Natural killer cell treated with Interleukin-12 subunit alpha and Interleukin-12 subunit beta and Interleukin-15 and Interleukin-18, amount 100 ng/mL, for 72 hours (primary cell): ENCODE data around the gene ZNF701. TPM values are rescaled to one million over a fixed set of nuclear protein-coding genes. Genes with fewer than 3 reads are reported as not detected.
"Not testable (repeated sequence)": the region's sequence is repeated elsewhere in the genome, so short reads cannot be mapped to it uniquely, and the experiment has no call there.

Source experiments
- ATAC-seq, 2 donors: fragments of 150-1000 bp; cut with Tn5 transposase in 1 of 2; sonication (Bioruptor Pico), chemical (Tn5 transposase) in 1 of 2; 2 replicates each; pipeline ENCODE4 v1.10.0; 2021
- DNase-seq: peaks from one replicate; pipeline ENCODE4 v3.0.0; 2022; ENCODE audit warnings: low spot score
- H3K27ac Mint-ChIP-seq, 2 donors: 1 replicate in 1 of 2; 2 replicates in 1 of 2; pipeline ENCODE4 v1.8.0; 2022; ENCODE audit warnings: mixed read lengths in 2 of 2, mild to moderate bottlenecking in 1 of 2, moderate library complexity in 1 of 2
- H3K27me3 Mint-ChIP-seq, 2 donors: 1 replicate in 1 of 2; 2 replicates in 1 of 2; pipeline ENCODE4 v1.8.0; 2022; ENCODE audit warnings: mixed read lengths in 2 of 2
- H3K36me3 Mint-ChIP-seq: one replicate; pipeline ENCODE4 v1.8.0; 2022; ENCODE audit warnings: mixed read lengths
- H3K4me1 Mint-ChIP-seq, 2 donors: 1 replicate in 1 of 2; 2 replicates in 1 of 2; pipeline ENCODE4 v1.8.0; 2022; ENCODE audit warnings: low read depth in 2 of 2, mixed read lengths in 2 of 2, mild to moderate bottlenecking in 1 of 2
- H3K4me3 Mint-ChIP-seq: one replicate; pipeline ENCODE4 v1.8.0; 2022; ENCODE audit warnings: mixed read lengths
- H3K9me3 Mint-ChIP-seq: 2 replicates; pipeline ENCODE4 v1.8.0; 2022; ENCODE audit warnings: mixed read lengths
- total RNA-seq, 2 donors: library from RNA; stranded (reverse); gene quantifications; one replicate each; pipeline ENCODE4 v1.2.3, GENCODE V29; 2022

ZNF701 gene
- total RNA-seq, 2 donors from 2014 or later: 30.7 to 33.4 TPM

DNA sequence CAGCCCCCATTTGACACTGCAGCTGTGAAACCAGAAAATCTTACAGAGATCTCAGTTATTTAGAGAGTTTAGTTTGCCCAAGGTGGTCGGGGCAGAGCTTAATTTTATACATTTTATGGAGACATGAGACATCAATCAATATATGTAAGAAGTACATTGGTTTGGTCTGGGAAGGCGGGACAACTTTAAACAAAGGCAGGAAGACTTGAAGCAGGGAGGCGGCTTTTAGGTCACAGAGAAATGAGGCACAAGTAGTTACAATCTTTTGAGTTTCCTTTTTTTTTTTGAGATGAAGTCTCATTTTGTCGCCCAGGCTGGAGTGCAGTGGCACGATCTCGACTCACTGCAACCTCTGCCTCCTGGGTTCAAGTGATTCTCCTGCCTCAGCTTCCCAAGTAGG, 27.5 kb upstream of the ZNF701 start:
- peaks cover 23 to 32% of the 10 kb centered on the region in 2 donors for H3K4me1 Mint-ChIP-seq
- not testable (repeated sequence) for DNase-seq, H3K27me3 Mint-ChIP-seq, H3K9me3 Mint-ChIP-seq
- ATAC-seq: peak in 1 of 2 donors; percentile 2
- peak overlapping the region; percentile 79 for H3K4me3 Mint-ChIP-seq
- peaks cover 33% of the 10 kb centered on the region for H3K36me3 Mint-ChIP-seq
- H3K27ac Mint-ChIP-seq: peak overlapping the region; percentile 75 to 96

DNA sequence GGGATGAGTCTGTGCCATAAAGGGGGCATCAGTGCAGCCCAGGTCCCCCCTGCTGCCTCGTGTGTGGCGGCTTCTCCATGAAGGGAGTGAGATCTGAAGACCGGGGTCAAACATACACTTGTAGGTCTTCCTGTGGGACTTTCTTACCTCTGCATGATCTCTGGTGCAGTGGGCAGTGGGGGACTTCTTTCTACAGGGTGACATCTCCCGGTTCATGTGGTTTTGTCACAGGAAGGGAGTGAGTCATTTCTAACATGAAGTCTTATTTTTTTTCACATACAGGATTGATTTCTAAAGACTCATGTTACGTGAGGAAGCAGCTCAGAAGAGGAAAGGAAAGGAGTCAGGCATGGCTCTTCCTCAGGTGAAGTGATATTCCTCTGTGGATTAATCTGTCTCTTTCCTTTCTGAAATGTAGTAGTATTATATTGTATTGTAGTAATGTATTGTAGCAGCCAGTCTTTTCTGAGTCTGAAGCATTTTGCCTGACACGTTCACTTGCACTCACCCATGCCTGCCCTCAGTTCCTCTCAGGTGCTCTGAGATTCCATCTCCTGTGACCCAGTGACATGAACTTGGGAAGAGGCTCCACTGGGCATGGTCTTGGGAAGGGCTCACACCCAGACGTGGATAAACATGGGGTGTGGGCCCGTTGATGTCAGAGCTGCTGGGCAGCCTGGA, 27.0 kb upstream of the ZNF701 start:
- ATAC-seq: peak; percentile 96 to 97
- H3K27ac Mint-ChIP-seq: peak overlapping the region; percentile 75 to 96
- H3K9me3 Mint-ChIP-seq: peaks cover 4% of the 10 kb centered on the region
- peak; percentile 85 for DNase-seq
- H3K4me3 Mint-ChIP-seq: peak overlapping the region; percentile 79
- peaks cover 23 to 32% of the 10 kb centered on the region in 2 donors for H3K4me1 Mint-ChIP-seq
- H3K36me3 Mint-ChIP-seq: peaks cover 36% of the 10 kb centered on the region
- no peaks in the 10 kb centered on the region for H3K27me3 Mint-ChIP-seq

DNA sequence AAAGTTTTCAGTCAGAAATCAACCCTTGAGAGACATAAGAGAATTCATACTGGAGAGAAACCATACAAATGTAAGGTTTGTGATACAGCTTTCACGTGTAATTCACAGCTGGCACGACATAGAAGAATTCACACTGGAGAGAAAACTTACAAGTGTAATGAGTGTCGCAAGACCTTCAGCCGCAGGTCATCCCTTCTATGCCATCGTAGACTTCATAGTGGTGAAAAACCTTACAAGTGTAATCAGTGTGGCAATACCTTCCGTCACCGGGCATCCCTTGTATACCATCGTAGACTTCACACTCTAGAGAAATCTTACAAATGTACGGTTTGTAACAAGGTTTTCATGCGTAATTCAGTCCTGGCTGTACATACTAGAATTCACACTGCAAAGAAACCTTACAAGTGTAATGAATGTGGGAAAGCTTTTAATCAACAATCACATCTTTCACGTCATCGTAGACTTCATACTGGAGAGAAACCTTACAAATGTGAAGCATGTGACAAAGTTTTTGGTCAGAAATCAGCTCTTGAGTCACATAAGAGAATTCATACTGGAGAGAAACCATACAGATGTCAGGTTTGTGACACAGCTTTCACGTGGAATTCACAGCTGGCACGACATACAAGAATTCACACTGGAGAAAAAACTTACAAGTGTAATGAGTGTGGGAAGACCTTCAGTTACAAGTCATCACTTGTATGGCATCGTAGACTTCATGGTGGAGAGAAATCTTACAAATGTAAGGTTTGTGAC, 15.7 kb upstream of the ZNF701 start:
- no peak overlapping the region for H3K4me3 Mint-ChIP-seq
- DNase-seq: no peak
- ATAC-seq: no peak
- no peaks in the 10 kb centered on the region for H3K27me3 Mint-ChIP-seq
- H3K27ac Mint-ChIP-seq: no peak overlapping the region
- peaks cover 30% of the 10 kb centered on the region for H3K9me3 Mint-ChIP-seq
- H3K36me3 Mint-ChIP-seq: peaks cover 62% of the 10 kb centered on the region
- peaks cover 6 to 7% of the 10 kb centered on the region in 2 donors for H3K4me1 Mint-ChIP-seq

DNA sequence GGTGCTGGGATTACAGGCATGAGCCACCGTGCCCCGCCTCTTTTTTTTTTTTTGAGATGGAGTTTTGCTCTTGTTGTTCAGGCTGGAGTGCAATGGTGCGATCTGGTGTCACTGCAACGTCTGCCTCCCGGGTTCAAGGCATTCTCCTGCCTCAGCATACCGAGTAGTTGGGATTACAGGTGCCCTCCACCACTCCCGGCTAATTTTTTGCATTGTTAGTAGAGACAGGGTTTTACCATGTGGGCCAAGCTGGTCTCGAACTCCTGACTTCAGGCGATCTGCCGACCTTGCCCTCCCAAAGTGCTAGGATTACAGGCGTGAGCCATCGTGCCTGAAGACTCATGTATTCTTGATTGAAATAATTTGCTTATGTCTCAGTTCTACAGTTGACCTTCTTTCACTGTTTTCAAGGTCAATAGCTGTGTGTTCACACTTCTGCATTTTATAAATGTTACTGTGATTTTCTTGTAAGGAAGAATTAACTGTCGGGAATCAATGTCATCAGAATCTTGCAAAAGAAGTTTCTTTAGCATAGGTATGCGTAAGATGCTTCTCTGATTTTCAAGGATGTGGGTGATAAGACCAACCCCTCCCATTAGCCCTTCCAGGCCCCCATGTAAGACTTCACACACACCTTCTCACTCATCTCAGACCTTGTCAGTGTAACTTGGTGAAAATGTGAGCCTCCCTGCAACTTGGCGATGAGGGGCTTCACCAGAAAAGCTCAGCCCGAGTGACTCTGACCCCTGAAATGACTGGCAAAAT, 12.7 kb upstream of the ZNF701 start:
- DNase-seq: no peak
- Mint-ChIP-seq H3K4me1 (peaks cover 0 to 4% of the 10 kb centered on the region in 2 donors), H3K27ac (no peak overlapping the region), H3K36me3 (peaks cover 73% of the 10 kb centered on the region), H3K4me3 (no peak overlapping the region), H3K9me3 (peaks cover 31% of the 10 kb centered on the region), H3K27me3 (no peaks in the 10 kb centered on the region)
- ATAC-seq: no peak

GRCh38 chr19:52558732-52559445, 11.2 kb upstream of the ZNF701 start:
- not testable (repeated sequence) for DNase-seq, H3K27ac Mint-ChIP-seq, H3K4me1 Mint-ChIP-seq, H3K27me3 Mint-ChIP-seq, H3K4me3 Mint-ChIP-seq, ATAC-seq
- H3K36me3 Mint-ChIP-seq: peaks cover 69% of the 10 kb centered on the region
- peaks cover 31% of the 10 kb centered on the region for H3K9me3 Mint-ChIP-seq

DNA sequence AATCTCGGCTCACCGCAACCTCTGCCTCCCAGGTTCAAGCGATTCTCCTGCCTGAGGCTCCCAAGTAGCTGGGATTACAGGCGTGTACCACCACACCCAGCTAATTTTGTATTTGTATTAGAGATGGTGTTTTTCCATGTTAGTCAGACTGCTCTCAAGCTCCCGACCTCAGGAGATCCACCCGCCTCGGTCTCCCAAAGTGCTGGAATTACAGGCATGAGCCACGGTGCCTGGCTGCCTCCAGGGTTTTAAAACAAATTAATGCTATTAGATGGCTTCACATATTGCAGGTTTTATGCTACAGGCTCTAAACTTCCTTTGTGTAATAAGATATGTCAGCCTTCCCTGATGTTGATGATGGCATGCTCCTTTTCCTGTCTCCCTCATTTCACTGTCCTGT, 8.5 kb upstream of the ZNF701 start:
- peaks cover 22% of the 10 kb centered on the region for H3K9me3 Mint-ChIP-seq
- H3K27me3 Mint-ChIP-seq, DNase-seq, ATAC-seq, H3K4me1 Mint-ChIP-seq, H3K27ac Mint-ChIP-seq, H3K4me3 Mint-ChIP-seq: not testable (repeated sequence)
- peaks cover 58% of the 10 kb centered on the region for H3K36me3 Mint-ChIP-seq

DNA sequence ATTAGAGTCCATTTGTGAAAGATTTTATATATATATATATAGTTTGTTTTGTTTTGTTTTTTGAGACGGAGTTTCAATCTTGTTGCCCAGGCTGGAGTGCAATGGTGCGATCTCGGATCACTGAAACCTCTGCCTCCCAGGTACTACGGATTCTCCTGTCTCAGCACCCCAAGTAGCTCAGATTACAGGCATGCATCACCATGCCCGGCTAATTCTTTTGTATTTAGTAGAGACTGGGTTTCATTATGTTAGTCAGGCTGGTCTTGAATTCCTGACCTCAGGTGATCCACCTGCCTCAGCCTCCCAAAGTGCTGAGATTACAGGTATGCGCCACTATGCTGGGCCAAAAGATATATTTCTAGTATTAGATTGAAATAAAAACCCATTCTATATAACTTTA, 4.0 kb upstream of the ZNF701 start:
- no peak overlapping the region for H3K27ac Mint-ChIP-seq
- peaks cover 13 to 15% of the 10 kb centered on the region in 2 donors for H3K4me1 Mint-ChIP-seq
- DNase-seq (no peak), ATAC-seq (no peak)
- peaks cover 38% of the 10 kb centered on the region for H3K36me3 Mint-ChIP-seq
- H3K9me3 Mint-ChIP-seq: peaks cover 20% of the 10 kb centered on the region
- no peaks in the 10 kb centered on the region for H3K27me3 Mint-ChIP-seq
- H3K4me3 Mint-ChIP-seq: no peak overlapping the region

- Mint-ChIP-seq H3K9me3 (peaks cover 20% of the 10 kb centered on the region), H3K4me3 (no peak overlapping the region), H3K27ac (no peak overlapping the region), H3K4me1 (peaks cover 18 to 20% of the 10 kb centered on the region in 2 donors), H3K36me3 (peaks cover 38% of the 10 kb centered on the region), H3K27me3 (no peaks in the 10 kb centered on the region)
- ATAC-seq (no peak), DNase-seq (no peak)
Observed at GRCh38 chr19:52566588-52566987, 3.5 kb upstream of the ZNF701 start.

- H3K4me1 Mint-ChIP-seq: peaks cover 26% of the 10 kb centered on the region in 2 donors
- no peak overlapping the region for H3K27ac Mint-ChIP-seq
- ATAC-seq (no peak), DNase-seq (no peak)
- H3K36me3 Mint-ChIP-seq: peaks cover 41% of the 10 kb centered on the region
- H3K9me3 Mint-ChIP-seq: peaks cover 19% of the 10 kb centered on the region
- H3K27me3 Mint-ChIP-seq: no peaks in the 10 kb centered on the region
- H3K4me3 Mint-ChIP-seq: no peak overlapping the region
Observed at GRCh38 chr19:52567921-52568320, 2.2 kb upstream of the ZNF701 start.

DNA sequence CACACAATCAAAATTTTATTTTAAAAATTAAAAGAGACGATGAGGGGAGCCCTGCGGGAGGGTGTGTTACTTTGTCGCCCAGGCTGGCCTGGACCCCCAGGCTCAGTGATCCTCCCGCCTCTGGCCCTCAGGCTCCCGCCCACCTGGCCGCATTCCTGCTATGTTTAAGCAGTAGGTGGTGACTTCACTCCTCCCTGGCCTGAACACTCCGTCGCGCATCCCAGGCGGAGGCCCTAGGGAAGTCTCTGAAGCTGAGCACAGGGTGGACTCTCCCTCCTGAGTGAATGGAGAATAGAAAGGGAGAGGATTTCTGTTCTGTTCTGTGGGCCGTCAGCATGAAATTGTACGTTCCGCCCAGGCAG, 468 bp upstream of the ZNF701 start:
- peak in 1 of 2 donors; percentile 0 for ATAC-seq
- H3K4me1 Mint-ChIP-seq: peaks cover 28 to 32% of the 10 kb centered on the region in 2 donors
- peaks cover 14% of the 10 kb centered on the region for H3K9me3 Mint-ChIP-seq
- peak overlapping the region in 1 of 2 donors; percentile 98 for H3K27ac Mint-ChIP-seq
- peak overlapping the region; percentile 98 for H3K4me3 Mint-ChIP-seq
- peaks cover 43% of the 10 kb centered on the region for H3K36me3 Mint-ChIP-seq
- not testable (repeated sequence) for DNase-seq, H3K27me3 Mint-ChIP-seq

GRCh38 chr19:52584736-52585440, 14.8 kb downstream of the ZNF701 start:
- Mint-ChIP-seq H3K4me3 (no peak overlapping the region), H3K36me3 (peaks cover 40% of the 10 kb centered on the region), H3K4me1 (peaks cover 0 to 7% of the 10 kb centered on the region in 2 donors), H3K27me3 (no peaks in the 10 kb centered on the region), H3K9me3 (peaks cover 14% of the 10 kb centered on the region), H3K27ac (no peak overlapping the region)
- DNase-seq (no peak), ATAC-seq (no peak)

- no peak for ATAC-seq
- H3K27me3 Mint-ChIP-seq: no peaks in the 10 kb centered on the region
- H3K4me1 Mint-ChIP-seq: peaks cover 0 to 10% of the 10 kb centered on the region in 2 donors
- no peak for DNase-seq
- no peak overlapping the region for H3K27ac Mint-ChIP-seq
- H3K36me3 Mint-ChIP-seq: peaks cover 40% of the 10 kb centered on the region
- H3K9me3 Mint-ChIP-seq: peaks cover 14% of the 10 kb centered on the region
- H3K4me3 Mint-ChIP-seq: no peak overlapping the region
Observed at GRCh38 chr19:52585604-52586003, 15.5 kb downstream of the ZNF701 start.

DNA sequence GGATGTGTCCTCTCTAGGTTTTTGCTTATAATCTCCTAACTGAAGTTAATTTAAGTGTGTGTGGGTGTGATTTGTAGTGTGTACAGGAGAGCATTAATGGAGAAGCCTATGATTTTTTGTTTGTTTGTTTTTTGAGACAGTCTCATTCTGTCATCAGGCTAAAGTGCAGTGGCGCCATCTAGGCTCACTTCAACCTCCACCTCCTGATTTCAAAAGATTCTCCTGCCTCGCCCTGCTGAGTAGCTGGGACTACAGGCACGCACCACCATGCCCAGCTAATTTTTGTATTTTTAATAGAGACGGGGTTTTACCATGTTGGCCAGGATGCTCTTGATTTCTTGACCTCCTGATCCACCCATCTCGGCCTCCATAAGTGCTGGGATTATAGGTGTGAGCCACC, 20.6 kb downstream of the ZNF701 start:
- Mint-ChIP-seq H3K4me1 (peaks cover 0 to 4% of the 10 kb centered on the region in 2 donors), H3K4me3 (no peak overlapping the region), H3K27me3 (no peaks in the 10 kb centered on the region), H3K27ac (no peak overlapping the region), H3K9me3 (no peaks in the 10 kb centered on the region), H3K36me3 (peaks cover 26% of the 10 kb centered on the region)
- ATAC-seq (no peak), DNase-seq (no peak)
